T-helper 2 cell treated with Interferon-gamma antibody and Interleukin-4, amounts not matched to agents 100 ng/mL and 5 ng/mL, for 36 hours (primary cell): ENCODE measurements around the gene FAM217B. TPM values are rescaled to one million over a fixed set of nuclear protein-coding genes. Genes with fewer than 3 reads are reported as not detected.

Experiments used
- intact Hi-C: fragments of 100-400 bp; cut with micrococcal nuclease; formaldehyde crosslinking; loops from one replicate; pipeline ENCODE4 v1.15.1; 2023
- total RNA-seq: library from RNA; stranded (reverse); gene quantifications from 2 replicates; pipeline ENCODE4 v1.2.3, GENCODE V29; 2022

The FAM217B gene
- 30.8 and 36.3 TPM in 2 replicates for total RNA-seq

- intact Hi-C loops, result loop anchor here (1.0 to 10.0 kb wide), 2 partner anchors 8 to 194 kb away; no protein-coding TSS in a partner anchor
These were observed at the start of gene FAM217B, which contains the start of gene PPP1R3D for GRCh38 chr20:59940129-59940955. TSS of gene FAM217B (plus strand) at chr20:59940389. CDS start at chr20:59943944, 3,555 bp downstream. TSS of gene PPP1R3D (minus strand) at chr20:59940305. CDS start at chr20:59939931, 374 bp downstream.

GRCh38 chr20:59891581-59891980 is 48.6 kb upstream of the FAM217B start:
- intact Hi-C loops, result no loop called here

- intact Hi-C loops, result no loop called here
These were observed 44.3 kb upstream of the FAM217B start for GRCh38 chr20:59895908-59896307.

GRCh38 chr20:59902470-59902869 is 37.7 kb upstream of the FAM217B start:
- intact Hi-C loops, result no loop called here

GRCh38 chr20:59903621-59904020 is 36.6 kb upstream of the FAM217B start:
- intact Hi-C loops, result no loop called here

- intact Hi-C loops, result no loop called here
These were observed 31.3 kb upstream of the FAM217B start for GRCh38 chr20:59908855-59909254.

GRCh38 chr20:59911041-59911440 is 29.1 kb upstream of the FAM217B start:
- intact Hi-C loops, result no loop called here

GRCh38 chr20:59912609-59913008 is 27.6 kb upstream of the FAM217B start:
- intact Hi-C loops, result no loop called here

- intact Hi-C loops, result no loop called here
These were observed 19.2 kb upstream of the FAM217B start for GRCh38 chr20:59920944-59921343.

GRCh38 chr20:59923514-59923913 is 16.7 kb upstream of the FAM217B start:
- intact Hi-C loops, result no loop called here

- intact Hi-C loops, result no loop called here
These were observed 14.8 kb upstream of the FAM217B start for GRCh38 chr20:59925359-59925758.

GRCh38 chr20:59925899-59926298 is 14.3 kb upstream of the FAM217B start:
- intact Hi-C loops, result no loop called here

- intact Hi-C loops, result no loop called here
These were observed 8.5 kb upstream of the FAM217B start for GRCh38 chr20:59931511-59932312.

- intact Hi-C loops, result no loop called here
These were observed 7.4 kb upstream of the FAM217B start for GRCh38 chr20:59932616-59933295.

- intact Hi-C loops, result no loop called here
These were observed 6.8 kb upstream of the FAM217B start, which contains the start of gene SYCP2 for GRCh38 chr20:59933296-59933848. TSS of gene SYCP2 (minus strand) at chr20:59933637. CDS start at chr20:59922413, 11,224 bp downstream.

- intact Hi-C loops, result no loop called here
These were observed 6.2 kb upstream of the FAM217B start for GRCh38 chr20:59933849-59934585.

GRCh38 chr20:59935457-59936185 is 4.6 kb upstream of the FAM217B start:
- intact Hi-C loops, result no loop called here

GRCh38 chr20:59936409-59936808 is 3.8 kb upstream of the FAM217B start:
- intact Hi-C loops, result no loop called here

- intact Hi-C loops, result no loop called here
These were observed 3.0 kb upstream of the FAM217B start for GRCh38 chr20:59937150-59937549.

GRCh38 chr20:59938221-59938620 is 2.0 kb upstream of the FAM217B start:
- intact Hi-C loops, result no loop called here
